Activated CD8-positive, alpha-beta T cell treated with anti-CD3 and anti-CD28 coated beads for 36 hours (primary cell): ENCODE measurements around the gene GCAT. TPM values are rescaled to one million over a fixed set of nuclear protein-coding genes. Genes with fewer than 3 reads are reported as not detected.

ENCODE experiments used
- ATAC-seq: fragments of 200-7000 bp; cut with Tn5 transposase; one replicate; pipeline ENCODE4 v1.10.0; 2021; ENCODE audit warnings: mild to moderate bottlenecking, moderate library complexity
- CTCF ChIA-PET: fragments of 350-600 bp; sonication (Branson Sonifier 250); formaldehyde crosslinking; loops from one replicate; lab custom pipeline; 2021; ENCODE audit warnings: antibody characterized with exemption; lab: Charles Lee
- POLR2A ChIA-PET: fragments of 350-600 bp; sonication (Branson Sonifier 250); formaldehyde crosslinking; loops from one replicate; lab custom pipeline; 2021; ENCODE audit warnings: antibody characterized with exemption; lab: Charles Lee
- DNase-seq: peaks from one replicate; pipeline ENCODE4 v3.0.0-alpha.2; 2020
- H3K27ac Mint-ChIP-seq: one replicate; pipeline ENCODE4 v1.8.0; 2021; ENCODE audit warnings: mild to moderate bottlenecking, mixed read lengths
- H3K27me3 Mint-ChIP-seq: one replicate; pipeline ENCODE4 v1.8.0; 2021; ENCODE audit warnings: mixed read lengths
- H3K36me3 Mint-ChIP-seq: one replicate; pipeline ENCODE4 v1.8.0; 2021; ENCODE audit warnings: low read depth, mixed read lengths
- H3K4me1 Mint-ChIP-seq: one replicate; pipeline ENCODE4 v1.8.0; 2021; ENCODE audit warnings: low read depth, mixed read lengths
- H3K4me3 Mint-ChIP-seq: one replicate; pipeline ENCODE4 v1.8.0; 2021; ENCODE audit warnings: mild to moderate bottlenecking, moderate library complexity, mixed read lengths
- H3K9me3 Mint-ChIP-seq: one replicate; pipeline ENCODE4 v1.8.0; 2021; ENCODE audit warnings: mixed read lengths
- intact Hi-C: fragments of 100-400 bp; cut with micrococcal nuclease; formaldehyde crosslinking; loops from one replicate; pipeline ENCODE4 v1.10.0; 2022
- total RNA-seq, 2 experiments: library from RNA; stranded (reverse); gene quantifications; one replicate each; pipeline ENCODE4 v1.2.3, GENCODE V29; 2021
- TF ChIP-seq, protein P1 (sequence below): fragments of 200-600 bp; IDR thresholded peaks from one replicate; pipeline ENCODE4 v1.8.0; 2022; ENCODE audit warnings: antibody characterized with exemption, mild to moderate bottlenecking

GCAT gene
- total RNA-seq, 2 experiments from 2014 or later: 19.0 to 20.4 TPM

- ChIA-PET CTCF (interaction anchor here (0.5 to 5.8 kb wide), 10 partner anchors 10 to 201 kb away, joined by 3 to 73 read pairs (median 4); partner anchors contain the start of genes ANKRD54 and TRIOBP), POLR2A (interaction anchor here (1.0 to 3.2 kb wide), 4 partner anchors 11 to 200 kb away, joined by 3 to 7 read pairs (median 3); partner anchors contain the start of gene GGA1)
- intact Hi-C loops: no loop called here
- H3K36me3 Mint-ChIP-seq: no peaks in the 10 kb centered on the region
- ATAC-seq (no peak), DNase-seq (no peak)
- peaks cover 48% of the 10 kb centered on the region for H3K27me3 Mint-ChIP-seq
- peaks cover 27% of the 10 kb centered on the region for H3K4me1 Mint-ChIP-seq
- TF ChIP-seq, protein P1, sequence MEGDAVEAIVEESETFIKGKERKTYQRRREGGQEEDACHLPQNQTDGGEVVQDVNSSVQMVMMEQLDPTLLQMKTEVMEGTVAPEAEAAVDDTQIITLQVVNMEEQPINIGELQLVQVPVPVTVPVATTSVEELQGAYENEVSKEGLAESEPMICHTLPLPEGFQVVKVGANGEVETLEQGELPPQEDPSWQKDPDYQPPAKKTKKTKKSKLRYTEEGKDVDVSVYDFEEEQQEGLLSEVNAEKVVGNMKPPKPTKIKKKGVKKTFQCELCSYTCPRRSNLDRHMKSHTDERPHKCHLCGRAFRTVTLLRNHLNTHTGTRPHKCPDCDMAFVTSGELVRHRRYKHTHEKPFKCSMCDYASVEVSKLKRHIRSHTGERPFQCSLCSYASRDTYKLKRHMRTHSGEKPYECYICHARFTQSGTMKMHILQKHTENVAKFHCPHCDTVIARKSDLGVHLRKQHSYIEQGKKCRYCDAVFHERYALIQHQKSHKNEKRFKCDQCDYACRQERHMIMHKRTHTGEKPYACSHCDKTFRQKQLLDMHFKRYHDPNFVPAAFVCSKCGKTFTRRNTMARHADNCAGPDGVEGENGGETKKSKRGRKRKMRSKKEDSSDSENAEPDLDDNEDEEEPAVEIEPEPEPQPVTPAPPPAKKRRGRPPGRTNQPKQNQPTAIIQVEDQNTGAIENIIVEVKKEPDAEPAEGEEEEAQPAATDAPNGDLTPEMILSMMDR: no peak
- H3K4me3 Mint-ChIP-seq: peak overlapping the region; percentile 77
- no peaks in the 10 kb centered on the region for H3K9me3 Mint-ChIP-seq
- no peak overlapping the region for H3K27ac Mint-ChIP-seq
Observed at GRCh38 chr22:37808294-37808657, 542 bp downstream of the GCAT start.

GRCh38 chr22:37809672-37810333, 2.1 kb downstream of the GCAT start:
- ChIA-PET POLR2A (interaction anchor here (1.0 kb wide), 1 partner anchor 9 kb away, joined by 6 read pairs; no protein-coding TSS in a partner anchor), CTCF (interaction anchor here (1.3 to 5.8 kb wide), 5 partner anchors 9 to 156 kb away, joined by 3 to 73 read pairs (median 4); partner anchors contain the start of gene TRIOBP)
- H3K9me3 Mint-ChIP-seq: no peaks in the 10 kb centered on the region
- no peak for ATAC-seq
- H3K36me3 Mint-ChIP-seq: peaks cover 2% of the 10 kb centered on the region
- H3K4me3 Mint-ChIP-seq: no peak overlapping the region
- peaks cover 26% of the 10 kb centered on the region for H3K4me1 Mint-ChIP-seq
- DNase-seq: no peak
- intact Hi-C loops: no loop called here
- H3K27ac Mint-ChIP-seq: no peak overlapping the region
- TF ChIP-seq, protein P1: no peak
- peaks cover 37% of the 10 kb centered on the region for H3K27me3 Mint-ChIP-seq

DNA sequence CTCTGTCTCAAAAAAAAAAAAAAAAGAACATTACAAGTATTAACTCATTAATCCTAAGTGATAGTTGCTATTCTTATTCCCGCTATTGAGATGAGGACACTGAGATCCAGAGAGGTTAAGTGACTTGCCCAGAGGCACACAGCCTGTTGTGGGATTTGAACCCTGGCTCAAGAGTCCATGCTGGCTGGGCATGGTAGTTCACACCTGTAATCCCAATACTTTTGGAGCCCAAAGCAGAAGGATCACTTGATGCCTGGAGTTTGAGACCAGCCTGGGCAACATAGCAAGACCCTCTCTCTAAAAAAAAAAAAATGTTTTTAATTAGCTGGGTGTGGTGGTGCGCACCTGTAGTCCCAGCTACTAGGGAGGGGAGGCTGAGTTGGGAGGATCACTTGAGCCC, 4.1 kb downstream of the GCAT start:
- intact Hi-C loops: no loop called here
- no peak for ATAC-seq
- TF ChIP-seq, protein P1: no peak
- Mint-ChIP-seq H3K36me3 (peaks cover 2% of the 10 kb centered on the region), H3K9me3 (no peaks in the 10 kb centered on the region), H3K27ac (no peak overlapping the region), H3K4me1 (peaks cover 11% of the 10 kb centered on the region), H3K27me3 (peaks cover 23% of the 10 kb centered on the region), H3K4me3 (no peak overlapping the region)
- ChIA-PET POLR2A (no interaction called here), CTCF (no interaction called here)
- DNase-seq: no peak

DNA sequence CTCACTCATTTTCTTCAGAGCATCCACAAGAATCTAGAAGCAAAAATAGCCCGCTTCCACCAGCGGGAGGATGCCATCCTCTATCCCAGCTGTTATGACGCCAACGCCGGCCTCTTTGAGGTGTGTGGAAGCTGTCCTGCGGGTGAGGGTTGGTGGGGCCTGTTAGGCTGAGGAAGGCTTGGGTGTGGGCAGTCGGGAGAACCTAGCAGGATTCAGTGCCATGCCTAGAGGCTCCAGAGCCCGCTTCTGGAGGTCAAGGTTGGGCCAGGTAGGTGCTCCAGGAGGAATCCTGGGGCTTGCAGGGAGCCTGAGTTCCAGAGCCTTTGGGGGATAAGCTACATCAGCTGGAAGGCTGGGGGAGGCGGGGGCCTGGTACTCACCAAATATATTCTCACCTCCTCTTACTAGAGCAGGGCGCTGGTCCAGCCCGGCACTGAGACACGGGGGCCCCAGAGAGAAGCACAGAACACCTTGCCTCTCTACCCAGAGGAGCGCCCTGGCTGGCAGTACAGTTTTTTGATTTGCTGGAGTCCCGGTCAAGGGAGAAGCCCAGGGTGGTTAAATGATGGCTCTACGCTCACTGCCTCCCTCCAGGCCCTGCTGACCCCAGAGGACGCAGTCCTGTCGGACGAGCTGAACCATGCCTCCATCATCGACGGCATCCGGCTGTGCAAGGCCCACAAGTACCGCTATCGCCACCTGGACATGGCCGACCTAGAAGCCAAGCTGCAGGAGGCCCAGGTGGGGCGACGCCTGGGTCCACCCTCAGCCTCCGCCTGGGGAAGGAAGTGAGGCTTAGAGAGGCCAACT, 5.3 kb downstream of the GCAT start:
- Mint-ChIP-seq H3K27me3 (peaks cover 18% of the 10 kb centered on the region), H3K27ac (no peak overlapping the region), H3K36me3 (peaks cover 2% of the 10 kb centered on the region), H3K9me3 (no peaks in the 10 kb centered on the region), H3K4me3 (no peak overlapping the region), H3K4me1 (peaks cover 9% of the 10 kb centered on the region)
- CTCF ChIA-PET: interaction anchor here (1.9 kb wide), 1 partner anchor 141 kb away, joined by 4 read pairs; no protein-coding TSS in a partner anchor
- ATAC-seq (no peak), DNase-seq (no peak)
- intact Hi-C loops: no loop called here
- POLR2A ChIA-PET: no interaction called here
- TF ChIP-seq, protein P1: no peak
